Measurements from ENCODE around the gene MGRN1. TPM values are rescaled to one million over a fixed set of nuclear protein-coding genes. Genes with fewer than 3 reads are reported as not detected.
A peak's percentile ranks its signal among the peaks of the same experiment; 100 is the strongest.

The MGRN1 gene
- total RNA-seq, 2 donors from 2014 or later, result 35.6 to 47.4 TPM

- TF ChIP-seq CTCF (IDR thresholded peaks at IDR 0.05), result no peak
- peak overlapping the region; percentile 79 to 83 for H3K27ac ChIP-seq
- H3K9me3 ChIP-seq, result no peaks in the 10 kb centered on the region
- no peak for DNase-seq (ENCODE audit: low spot score)
- peak overlapping the region; percentile 56 to 100 for H3K4me3 ChIP-seq
- no peaks in the 10 kb centered on the region for H3K27me3 ChIP-seq
- peaks cover 28% of the 10 kb centered on the region for H3K36me3 ChIP-seq
- peaks cover 0 to 42% of the 10 kb centered on the region in 2 donors for H3K4me1 ChIP-seq
These were observed 68.1 kb downstream of the MGRN1 start for GRCh38 chr16:4692460-4693295.

DNA sequence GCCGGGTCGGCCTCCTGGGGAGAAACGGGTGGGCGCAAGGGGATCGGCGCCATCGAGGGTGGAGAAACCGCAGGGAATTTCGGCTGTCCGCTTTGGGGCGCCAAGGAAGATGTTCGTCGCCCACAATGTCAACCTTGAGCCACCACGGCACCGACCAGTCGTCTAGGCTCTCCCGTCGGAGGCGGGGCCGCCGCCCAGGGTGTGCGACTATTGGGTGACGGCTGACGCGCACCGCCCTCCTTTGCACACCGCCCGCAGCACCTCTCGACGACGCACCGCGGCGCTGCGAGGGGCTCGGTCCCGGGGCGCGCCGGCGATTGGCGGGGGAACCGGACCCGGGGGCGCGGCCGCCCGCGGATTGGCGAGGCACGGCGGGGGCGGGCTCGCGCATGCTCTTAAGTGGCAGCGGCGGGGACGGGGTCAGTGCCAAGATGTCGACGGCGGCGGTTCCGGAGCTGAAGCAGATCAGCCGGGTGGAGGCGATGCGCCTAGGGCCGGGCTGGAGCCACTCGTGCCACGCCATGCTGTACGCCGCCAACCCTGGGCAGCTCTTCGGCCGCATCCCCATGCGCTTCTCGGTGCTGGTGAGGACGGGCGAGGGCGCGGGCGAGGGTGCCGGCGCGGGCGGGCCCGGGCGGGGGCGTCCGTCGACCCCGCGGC lies 68.8 kb downstream of the MGRN1 start, which contains the start of gene NUDT16L1:
TSS of gene NUDT16L1 (plus strand) at position 267 of the 660 bp plus-strand sequence. CDS start at position 432, 165 bp downstream.
- peak within 1 kb of the TSS; percentile 94 to 100 for H3K4me3 ChIP-seq
- peak; percentile 21 to 58 for TF ChIP-seq CTCF (IDR thresholded peaks at IDR 0.05)
- peak; percentile 96 for DNase-seq (ENCODE audit: low spot score)
- H3K9me3 ChIP-seq, result no peaks in the 10 kb centered on the region
- H3K27ac ChIP-seq, result peak within 1 kb of the TSS; percentile 93 to 95
- no peaks in the 10 kb centered on the region for H3K27me3 ChIP-seq
- H3K4me1 ChIP-seq, result peaks cover 0 to 42% of the 10 kb centered on the region in 2 donors
- peaks cover 32% of the 10 kb centered on the region for H3K36me3 ChIP-seq

DNA sequence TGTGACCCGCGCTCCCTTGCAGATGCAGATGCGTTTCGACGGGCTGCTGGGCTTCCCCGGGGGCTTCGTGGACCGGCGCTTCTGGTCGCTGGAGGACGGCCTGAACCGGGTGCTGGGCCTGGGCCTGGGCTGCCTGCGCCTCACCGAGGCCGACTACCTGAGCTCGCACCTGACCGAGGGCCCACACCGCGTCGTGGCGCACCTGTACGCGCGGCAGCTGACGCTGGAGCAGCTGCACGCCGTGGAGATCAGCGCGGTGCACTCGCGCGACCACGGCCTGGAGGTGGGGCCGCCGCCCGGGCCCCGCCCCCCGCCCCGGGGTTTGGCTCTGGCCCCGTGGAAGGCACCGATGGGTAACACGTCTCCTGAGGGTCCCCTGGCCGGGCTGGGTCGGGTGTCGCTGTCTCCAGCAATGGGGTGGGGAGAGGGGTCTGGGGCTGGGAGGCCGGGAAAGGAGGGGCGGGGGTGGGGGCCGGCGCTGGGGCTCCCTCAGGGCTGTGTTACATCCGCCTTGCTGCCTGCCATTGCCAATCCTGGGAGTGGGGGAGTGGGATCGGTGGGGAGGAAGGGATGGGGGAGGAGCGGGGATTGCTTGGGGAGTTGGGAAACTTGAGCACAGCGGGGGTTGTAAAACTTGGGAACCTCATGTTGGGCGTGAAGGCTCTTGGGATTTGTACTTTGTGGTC lies 69.5 kb downstream of the MGRN1 start:
- H3K9me3 ChIP-seq, result no peaks in the 10 kb centered on the region
- no peak for TF ChIP-seq CTCF (IDR thresholded peaks at IDR 0.05)
- H3K36me3 ChIP-seq, result peaks cover 34% of the 10 kb centered on the region

DNA sequence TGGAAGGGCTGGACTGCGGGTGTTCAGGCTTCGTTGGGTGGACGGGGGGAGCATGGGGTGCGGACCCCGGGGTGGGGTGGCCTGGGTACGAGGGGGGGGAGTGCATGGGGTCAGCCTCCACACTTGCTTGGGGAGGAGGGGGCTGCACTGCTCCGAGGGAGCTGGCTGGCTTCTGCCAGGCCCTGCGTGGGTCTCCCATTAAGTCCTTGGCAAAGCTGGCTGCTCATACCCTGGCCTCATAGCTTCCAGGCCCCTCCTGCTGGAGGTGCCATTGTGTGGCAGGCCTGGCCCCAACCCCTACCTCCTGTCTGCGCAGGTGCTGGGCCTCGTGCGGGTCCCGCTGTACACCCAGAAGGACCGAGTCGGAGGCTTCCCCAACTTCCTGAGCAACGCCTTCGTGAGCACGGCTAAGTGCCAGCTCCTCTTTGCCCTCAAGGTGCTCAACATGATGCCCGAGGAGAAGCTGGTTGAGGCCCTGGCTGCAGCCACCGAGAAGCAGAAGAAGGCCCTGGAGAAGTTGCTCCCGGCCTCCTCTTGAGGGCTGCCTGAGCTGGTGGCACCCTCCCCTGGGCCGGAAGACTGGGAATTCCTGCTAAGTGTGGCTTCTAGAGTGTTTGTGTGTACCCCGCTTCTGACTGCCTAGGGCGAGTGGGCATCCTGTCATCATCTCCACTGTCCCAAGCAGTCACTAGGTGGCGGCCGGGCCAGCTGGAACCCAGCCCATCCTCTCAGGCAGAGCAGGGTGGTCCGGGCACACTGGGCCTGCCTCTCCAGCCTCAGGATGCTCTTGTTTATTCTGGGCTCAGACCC lies 70.2 kb downstream of the MGRN1 start:
- no peak for TF ChIP-seq CTCF (IDR thresholded peaks at IDR 0.05)
- peaks cover 0 to 42% of the 10 kb centered on the region in 2 donors for H3K4me1 ChIP-seq
- H3K36me3 ChIP-seq, result peaks cover 40% of the 10 kb centered on the region
- H3K27ac ChIP-seq, result peak overlapping the region; percentile 93 to 95
- H3K4me3 ChIP-seq, result peak overlapping the region in 1 of 2 donors; percentile 100
- H3K9me3 ChIP-seq, result no peaks in the 10 kb centered on the region
- no peaks in the 10 kb centered on the region for H3K27me3 ChIP-seq
- DNase-seq (ENCODE audit: low spot score), result no peak

More for the DNA sequence above, 69.5 kb downstream of the MGRN1 start:
- Histone ChIP-seq H3K4me1 (peaks cover 0 to 42% of the 10 kb centered on the region in 2 donors), H3K4me3 (peak overlapping the region; percentile 94 to 100), H3K27ac (peak overlapping the region; percentile 93 to 95), H3K27me3 (no peaks in the 10 kb centered on the region)
- DNase-seq (ENCODE audit: low spot score), result no peak

Measured in right atrium auricular region (tissue), 2 donors.